ENCODE data around the gene HRC. TPM values are rescaled to one million over a fixed set of nuclear protein-coding genes. Genes with fewer than 3 reads are reported as not detected.

The HRC gene
- total and polyA plus RNA-seq, 2 of the 8 experiments (the other 6 are each of a cell fraction or from before 2014, with no cell fraction given): 2.3 to 2.6 TPM

- Histone ChIP-seq H3K4me3 (ENCODE audit: extremely low read depth in 1 of 4, insufficient read depth in 2 of 4, low read depth in 3 of 4, low read length in 4 of 4) (no peak overlapping the region), H3K14ac (ENCODE audit: insufficient read length) (no peak overlapping the region), H3K4me1 (replicated peaks in 1 of 4; ENCODE audit: control insufficient read depth in 3 of 4, insufficient read depth in 4 of 4, low read length in 3 of 4) (no peaks in the 10 kb centered on the region), H2BK15ac (ENCODE audit: low read length) (no peak overlapping the region), H3K4me2 (ENCODE audit: insufficient read depth in 1 of 2, low read depth in 2 of 2, low read length in 2 of 2) (no peak overlapping the region), H2BK20ac (ENCODE audit: low read length) (no peak overlapping the region), H2BK5ac (ENCODE audit: low read depth, low read length) (no peak overlapping the region), H3K27ac (ENCODE audit: low read depth, low read length) (no peak overlapping the region), H4K20me1 (replicated peaks in 1 of 2; ENCODE audit: control insufficient read depth in 1 of 2, insufficient read depth in 2 of 2, low read length in 2 of 2) (no peaks in the 10 kb centered on the region), H2BK120ac (replicated peaks; ENCODE audit: low read depth, low read length) (no peak overlapping the region), H3K23me2 (ENCODE audit: low read depth, low read length) (no peaks in the 10 kb centered on the region), H3K79me1 (ENCODE audit: low read depth, low read length) (no peaks in the 10 kb centered on the region), H3K56ac (replicated peaks; ENCODE audit: insufficient read length, low read depth, low read length) (no peak overlapping the region), H4K91ac (replicated peaks; ENCODE audit: insufficient read length, low read length) (no peak overlapping the region), H3K23ac (ENCODE audit: insufficient read length) (no peak overlapping the region), H3K4ac (replicated peaks; ENCODE audit: insufficient read length, low read depth, low read length) (no peak overlapping the region), H3K18ac (ENCODE audit: extremely low read depth, low read length) (no peak overlapping the region), H3K36me3 (ENCODE audit: control insufficient read depth in 2 of 4, insufficient read depth in 4 of 4, low read length in 3 of 4) (no peaks in the 10 kb centered on the region; a peak in 1 of 8 replicates), H2BK12ac (ENCODE audit: low read depth, low read length) (no peak overlapping the region), H3K79me2 (ENCODE audit: control insufficient read depth in 1 of 2, insufficient read depth in 2 of 2, low read length in 2 of 2) (no peaks in the 10 kb centered on the region), H4K8ac (ENCODE audit: extremely low read depth, insufficient read depth, low read length) (no peak overlapping the region), H3K27me3 (replicated peaks in 1 of 4; ENCODE audit: control insufficient read depth in 3 of 4, extremely low read depth in 1 of 4, insufficient read depth in 3 of 4, low read length in 3 of 4) (no peaks in the 10 kb centered on the region), H2AK5ac (ENCODE audit: low read depth, low read length) (no peak overlapping the region), H2AFZ (ENCODE audit: low read length) (no peak overlapping the region), H4K5ac (ENCODE audit: insufficient read length, low read depth, low read length) (no peak overlapping the region), H3K9ac (replicated peaks in 1 of 4; ENCODE audit: extremely low read depth in 1 of 4, low read depth in 3 of 4, low read length in 3 of 4) (no peak overlapping the region), H3K9me3 (ENCODE audit: insufficient read depth in 2 of 2, low read depth in 1 of 2, low read length in 1 of 2) (no peaks in the 10 kb centered on the region)
- FAIRE-seq: no peak
- CTCF ChIA-PET (ENCODE audit: partially characterized antibody): interaction anchor here (0.7 to 3.5 kb wide), 8 partner anchors 9 to 96 kb away, joined by 3 to 11 read pairs (median 3); no protein-coding TSS in a partner anchor
- WGBS, 2 experiments (ENCODE audit: extremely low coverage in 1 of 2, insufficient coverage in 1 of 2, insufficient read length in 1 of 2, insufficient replicate concordance in 2 of 2, low coverage in 1 of 2, low lambda C conversion rate in 2 of 2, missing lambda C conversion rate in 1 of 2): 89 to 97% methylated on average over 3 to 6 of the region's 6 CpGs
- TF ChIP-seq TBP (IDR thresholded peaks at IDR 0.05; ENCODE audit: low read depth, low read length) (no peak), BCL11A (IDR thresholded peaks at IDR 0.05; ENCODE audit: low read depth in 2 of 2, low read length in 2 of 2) (no peak), E2F6 (IDR thresholded peaks at IDR 0.05) (no peak), RBBP5 (IDR thresholded peaks at IDR 0.05; ENCODE audit: borderline replicate concordance, low read depth, low read length) (no peak), GTF2F1 (IDR thresholded peaks at IDR 0.05; ENCODE audit: borderline replicate concordance, low read depth, low read length) (no peak), KDM1A (IDR thresholded peaks at IDR 0.05; ENCODE audit: borderline replicate concordance, low read length) (no peak), USF2 (IDR thresholded peaks at IDR 0.05; ENCODE audit: low read length) (no peak), GABPA (IDR thresholded peaks at IDR 0.05; ENCODE audit: borderline replicate concordance, insufficient read depth, low read length) (no peak), JUND (IDR thresholded peaks at IDR 0.05; ENCODE audit: low read length) (no peak), CREB1 (IDR thresholded peaks at IDR 0.05) (no peak), POLR2A (IDR thresholded peaks at IDR 0.05; ENCODE audit: control extremely low read depth in 1 of 2, low read depth in 2 of 2, low read length in 2 of 2) (no peak)
- no peak for DNase-seq (ENCODE audit: low read depth in 1 of 2, low spot score in 2 of 2)
- POLR2A ChIA-PET (ENCODE audit: partially characterized antibody): interaction anchor here (0.6 to 1.2 kb wide), 3 partner anchors 20 to 139 kb away, joined by 3 to 4 read pairs (median 3); no protein-coding TSS in a partner anchor
Measured at GRCh38 chr19:49193822-49194394, 38.7 kb upstream of the HRC start.

All from H1 (cell line).